Uterus (tissue), 4 donors: ENCODE results near the gene EDN2. TPM values are rescaled to one million over a fixed set of nuclear protein-coding genes. Genes with fewer than 3 reads are reported as not detected.

ENCODE experiments used
- DNase-seq, 2 donors: peaks; one replicate each; pipeline ENCODE4 v3.0.0-alpha.2; 2019 to 2020
- H3K27ac ChIP-seq, 2 donors: fragments of 200-600 bp; sonication (generic); 1 replicate in 1 of 2; 2 replicates in 1 of 2; pipeline ENCODE4 v1.5.1; 2016 to 2018
- H3K27me3 ChIP-seq, 2 donors: fragments of 200-600 bp; sonication (generic); one replicate each; pipeline ENCODE4 v1.5.1; 2018 to 2019; ENCODE audit warnings: control low read depth in 1 of 2
- H3K36me3 ChIP-seq, 2 donors: fragments of 200-600 bp; sonication (generic); one replicate each; pipeline ENCODE4 v1.5.1; 2019; ENCODE audit warnings: control low read depth in 1 of 2
- H3K4me1 ChIP-seq, 2 donors: fragments of 200-600 bp; sonication (generic); one replicate each; pipeline ENCODE4 v1.5.1; 2018 to 2019; ENCODE audit warnings: control low read depth in 1 of 2
- H3K4me3 ChIP-seq, 2 donors: fragments of 200-600 bp; sonication (generic); 1 replicate in 1 of 2; 2 replicates in 1 of 2; pipeline ENCODE4 v1.5.1; 2018 to 2019; ENCODE audit warnings: mild to moderate bottlenecking in 1 of 2
- H3K9me3 ChIP-seq, 2 donors: fragments of 200-600 bp; sonication (generic); one replicate each; pipeline ENCODE4 v1.5.1; 2019; ENCODE audit warnings: control low read depth in 1 of 2
- POLR2A ChIP-seq, 2 donors: fragments of 450-650 bp; IDR thresholded peaks; one replicate each; pipeline ENCODE4 v1.6.1; 2016; ENCODE audit warnings: antibody characterized with exemption in 2 of 2, mild to moderate bottlenecking in 1 of 2, moderate library complexity in 1 of 2
- intact Hi-C: fragments of 100-400 bp; cut with DNase I; formaldehyde crosslinking; loops from one replicate; pipeline ENCODE4 v1.15.1; 2023; ENCODE audit warnings: low total_unique reads
- total RNA-seq, 4 donors: library from RNA; depleted of rRNA in 3 of 4; stranded (reverse); fragments of >200 nt in 3 of 4; gene quantifications; one replicate each; pipeline versions ENCODE4 v1.1.0 to v1.2.4, GENCODE V29; 2014 to 2023
- TF ChIP-seq, protein P1 (sequence below), 4 experiments: fragments of 200-600 bp in 2 of 4; fragments of 450-650 bp in 2 of 4; sonication (generic) in 2 of 4; IDR thresholded peaks; one replicate each; pipeline ENCODE4 v1.5.1; 2016 to 2019; ENCODE audit warnings: antibody characterized with exemption in 4 of 4, mild to moderate bottlenecking in 2 of 4, moderate library complexity in 1 of 4
- donor health status: DM: yes; HTN: yes; CAD: no.

Gene EDN2
- total RNA-seq, 4 donors from 2014 or later = 1.6 to 3.7 TPM; not detected in 2

DNA sequence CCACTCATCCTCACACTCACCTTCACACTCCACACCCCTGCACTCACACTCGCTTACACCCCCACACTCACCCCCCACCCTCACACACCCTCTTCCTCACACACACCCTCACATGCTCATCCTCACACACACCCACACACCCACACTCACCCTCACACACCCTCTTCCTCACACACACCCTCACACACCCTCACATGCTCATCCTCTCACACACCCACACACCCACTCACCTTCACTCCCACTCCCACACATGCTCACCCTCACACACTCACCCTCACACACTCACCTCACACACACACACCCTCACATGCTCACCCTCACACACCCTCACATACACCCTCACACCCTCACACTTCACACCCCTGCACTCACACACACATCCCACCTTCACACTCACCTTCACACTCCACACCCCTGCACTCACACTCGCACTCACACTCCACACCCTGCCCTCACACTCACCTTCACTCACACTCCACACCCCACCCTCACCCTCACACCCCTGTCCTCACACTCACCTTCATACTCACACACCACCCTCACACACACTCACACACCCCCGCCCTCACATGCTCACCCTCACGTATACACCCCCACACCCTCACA is 42.6 kb upstream of the EDN2 start:
- DNase-seq = no peak
- no peaks in the 10 kb centered on the region for H3K4me1 ChIP-seq
- no peaks in the 10 kb centered on the region for H3K9me3 ChIP-seq
- no peak overlapping the region for H3K4me3 ChIP-seq
- TF ChIP-seq, protein P1, sequence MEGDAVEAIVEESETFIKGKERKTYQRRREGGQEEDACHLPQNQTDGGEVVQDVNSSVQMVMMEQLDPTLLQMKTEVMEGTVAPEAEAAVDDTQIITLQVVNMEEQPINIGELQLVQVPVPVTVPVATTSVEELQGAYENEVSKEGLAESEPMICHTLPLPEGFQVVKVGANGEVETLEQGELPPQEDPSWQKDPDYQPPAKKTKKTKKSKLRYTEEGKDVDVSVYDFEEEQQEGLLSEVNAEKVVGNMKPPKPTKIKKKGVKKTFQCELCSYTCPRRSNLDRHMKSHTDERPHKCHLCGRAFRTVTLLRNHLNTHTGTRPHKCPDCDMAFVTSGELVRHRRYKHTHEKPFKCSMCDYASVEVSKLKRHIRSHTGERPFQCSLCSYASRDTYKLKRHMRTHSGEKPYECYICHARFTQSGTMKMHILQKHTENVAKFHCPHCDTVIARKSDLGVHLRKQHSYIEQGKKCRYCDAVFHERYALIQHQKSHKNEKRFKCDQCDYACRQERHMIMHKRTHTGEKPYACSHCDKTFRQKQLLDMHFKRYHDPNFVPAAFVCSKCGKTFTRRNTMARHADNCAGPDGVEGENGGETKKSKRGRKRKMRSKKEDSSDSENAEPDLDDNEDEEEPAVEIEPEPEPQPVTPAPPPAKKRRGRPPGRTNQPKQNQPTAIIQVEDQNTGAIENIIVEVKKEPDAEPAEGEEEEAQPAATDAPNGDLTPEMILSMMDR (IDR thresholded peaks at IDR 0.05) = no peak
- TF ChIP-seq POLR2A (IDR thresholded peaks at IDR 0.05) = no peak
- intact Hi-C loops = no loop called here
- H3K27ac ChIP-seq = no peak overlapping the region
- H3K27me3 ChIP-seq = no peaks in the 10 kb centered on the region
- no peaks in the 10 kb centered on the region for H3K36me3 ChIP-seq

DNA sequence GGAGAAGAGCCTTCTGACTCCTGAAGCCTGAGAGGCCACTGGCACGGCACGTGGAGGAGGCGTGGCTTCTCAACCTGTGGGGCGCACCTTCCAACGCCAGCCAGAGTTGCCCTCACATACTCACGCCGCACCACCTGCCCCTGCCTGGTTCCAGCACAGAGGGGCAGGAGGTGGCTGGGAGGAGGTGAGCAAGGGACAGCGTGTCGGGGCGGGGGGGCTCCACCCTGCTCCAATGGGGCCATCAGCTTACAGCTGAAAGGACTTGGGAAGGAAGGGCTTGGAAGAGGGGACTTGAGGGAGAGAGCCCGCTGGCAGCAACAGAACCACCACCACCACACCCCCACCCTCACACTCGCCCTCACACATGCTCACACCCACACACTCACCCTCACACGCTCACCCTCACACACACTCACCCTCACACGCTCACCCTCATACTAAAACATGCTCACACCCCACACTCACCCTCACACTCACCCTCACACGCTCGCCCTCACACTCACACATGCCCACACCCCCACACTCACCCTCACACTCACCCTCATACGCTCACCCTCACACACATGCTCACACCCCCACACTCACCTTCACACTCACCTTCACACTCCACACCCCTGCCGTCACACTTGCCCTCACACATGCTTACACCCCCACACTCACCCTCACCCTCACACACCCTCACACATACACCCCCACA is 41.6 kb upstream of the EDN2 start:
- Histone ChIP-seq H3K4me3 (no peak overlapping the region), H3K9me3 (no peaks in the 10 kb centered on the region), H3K27me3 (no peaks in the 10 kb centered on the region), H3K36me3 (no peaks in the 10 kb centered on the region), H3K4me1 (no peaks in the 10 kb centered on the region), H3K27ac (no peak overlapping the region)
- intact Hi-C loops = no loop called here
- no peak for DNase-seq
- TF ChIP-seq POLR2A (IDR thresholded peaks at IDR 0.05) = no peak
- TF ChIP-seq, protein P1 (IDR thresholded peaks at IDR 0.05) = no peak

- TF ChIP-seq, protein P1 (IDR thresholded peaks at IDR 0.05) = no peak
- no peak for TF ChIP-seq POLR2A (IDR thresholded peaks at IDR 0.05)
- Histone ChIP-seq H3K4me1 (no peaks in the 10 kb centered on the region), H3K9me3 (no peaks in the 10 kb centered on the region), H3K4me3 (no peak overlapping the region), H3K36me3 (no peaks in the 10 kb centered on the region), H3K27ac (no peak overlapping the region), H3K27me3 (no peaks in the 10 kb centered on the region)
- DNase-seq = no peak
- intact Hi-C loops = no loop called here
Measured at GRCh38 chr1:41524676-41525675, 40.5 kb upstream of the EDN2 start.

DNA sequence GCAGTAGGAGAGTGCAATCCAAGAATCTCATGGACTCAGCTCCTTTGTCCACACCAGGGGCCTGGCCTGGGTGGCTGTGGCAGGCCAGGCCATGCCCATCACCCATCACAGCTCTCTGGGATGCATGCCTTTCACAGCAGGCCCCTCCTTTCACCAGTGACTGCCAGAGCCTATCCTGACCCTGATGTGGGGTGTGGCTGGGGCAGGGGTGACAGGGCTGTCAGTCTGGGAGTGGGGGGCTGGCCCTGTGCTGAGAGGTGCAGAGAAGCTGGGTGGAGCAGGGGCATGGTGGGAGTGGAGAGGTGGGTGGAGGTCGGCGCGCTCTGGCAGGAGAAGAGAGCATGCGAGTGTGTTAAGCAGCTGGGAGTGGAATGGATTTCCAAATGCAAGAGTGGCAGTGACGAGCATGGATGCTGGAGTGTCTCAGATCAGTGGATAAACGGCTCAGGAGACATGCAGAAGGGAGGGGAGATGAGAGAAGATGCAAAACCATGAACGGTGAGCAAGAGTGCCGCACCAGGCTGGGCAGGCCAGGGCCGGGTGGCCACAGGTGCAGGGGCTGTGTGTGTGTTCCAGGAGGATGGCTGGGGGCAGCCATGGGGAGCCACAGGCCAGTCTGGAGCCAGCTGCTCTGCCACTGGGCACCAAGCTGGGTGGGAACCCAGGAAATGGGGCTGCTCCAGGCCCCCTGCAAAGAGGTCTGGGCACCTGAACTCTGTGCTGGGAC is 39.6 kb upstream of the EDN2 start:
- intact Hi-C loops = no loop called here
- no peaks in the 10 kb centered on the region for H3K4me1 ChIP-seq
- no peaks in the 10 kb centered on the region for H3K36me3 ChIP-seq
- no peak overlapping the region for H3K4me3 ChIP-seq
- no peaks in the 10 kb centered on the region for H3K9me3 ChIP-seq
- no peak for DNase-seq
- TF ChIP-seq, protein P1 (IDR thresholded peaks at IDR 0.05) = no peak
- TF ChIP-seq POLR2A (IDR thresholded peaks at IDR 0.05) = no peak
- no peaks in the 10 kb centered on the region for H3K27me3 ChIP-seq
- no peak overlapping the region for H3K27ac ChIP-seq
